Glomerular visceral epithelial cell (primary cell): ENCODE results near the gene VEGFB.
A peak's percentile ranks its signal among the peaks of the same experiment; 100 is the strongest.

ENCODE experiments used
- DNase-seq: peaks from one replicate; pipeline ENCODE4 v3.0.0-alpha.2; 2016; ENCODE audit errors: extremely low spot score

The VEGFB gene, protein sequence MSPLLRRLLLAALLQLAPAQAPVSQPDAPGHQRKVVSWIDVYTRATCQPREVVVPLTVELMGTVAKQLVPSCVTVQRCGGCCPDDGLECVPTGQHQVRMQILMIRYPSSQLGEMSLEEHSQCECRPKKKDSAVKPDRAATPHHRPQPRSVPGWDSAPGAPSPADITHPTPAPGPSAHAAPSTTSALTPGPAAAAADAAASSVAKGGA

DNA sequence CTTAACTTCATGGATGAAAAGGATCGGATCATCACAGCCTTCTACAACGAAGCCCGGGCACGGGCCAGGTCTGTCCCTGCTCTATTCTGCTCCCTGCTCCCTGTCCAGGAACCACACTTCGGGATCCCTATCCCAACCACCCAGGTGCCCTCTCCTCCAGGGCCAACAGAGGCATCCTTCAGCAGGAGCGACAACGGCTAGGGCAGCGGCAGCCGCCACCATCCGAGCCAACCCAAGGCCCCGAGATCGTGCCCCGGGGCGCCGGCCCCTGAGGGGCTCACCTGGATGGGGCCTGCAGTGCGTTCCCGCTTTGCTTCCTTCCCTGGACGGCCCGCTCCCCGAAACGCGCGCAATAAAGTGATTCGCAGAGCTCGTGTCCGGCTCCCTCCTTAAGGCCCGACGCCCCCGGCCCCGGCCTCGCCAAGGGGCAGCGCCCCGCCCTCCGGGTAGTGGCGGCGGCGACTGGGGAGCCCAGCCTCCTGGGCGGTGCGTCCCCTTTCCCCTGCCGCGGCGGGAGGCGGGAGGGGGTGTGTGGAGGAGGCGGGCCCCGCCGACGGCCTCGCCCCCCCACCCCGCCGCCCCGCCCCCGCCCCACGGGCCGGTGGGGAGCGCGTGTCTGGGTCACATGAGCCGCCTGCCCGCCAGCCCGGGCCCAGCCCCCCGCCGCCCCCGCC, at the start of gene VEGFB:
TSS of gene VEGFB (plus strand) at position 672 of the 674 bp plus-strand sequence. CDS start 250 bp downstream, outside the sequence.
- DNase-seq: peak; percentile 73

DNA sequence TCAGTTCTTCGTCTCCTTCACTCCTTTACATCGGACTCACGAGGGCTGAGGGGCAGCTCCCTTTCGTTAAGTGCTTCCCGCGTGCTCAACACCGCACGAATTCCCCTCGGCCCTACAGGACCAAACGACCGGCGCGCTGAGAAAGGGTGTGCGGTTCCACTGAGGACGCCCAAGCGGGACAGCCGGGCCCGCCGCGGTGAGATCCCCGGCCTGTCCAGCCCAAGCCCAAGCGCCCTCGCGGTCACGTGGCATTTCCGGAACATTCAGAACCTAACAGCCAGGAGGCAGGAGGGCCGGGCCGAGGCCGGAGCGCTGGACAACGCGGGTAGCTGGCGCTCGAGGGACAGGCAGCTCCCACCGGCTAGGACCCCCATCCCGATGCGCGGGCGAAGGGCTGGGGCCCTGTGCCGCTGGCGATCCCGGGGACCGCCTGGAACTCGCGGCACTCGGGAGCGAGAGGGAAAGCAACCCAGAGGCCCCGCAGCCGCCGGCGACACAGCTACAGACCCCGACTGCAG, 49.1 kb upstream of the VEGFB start:
- no peak for DNase-seq

DNA sequence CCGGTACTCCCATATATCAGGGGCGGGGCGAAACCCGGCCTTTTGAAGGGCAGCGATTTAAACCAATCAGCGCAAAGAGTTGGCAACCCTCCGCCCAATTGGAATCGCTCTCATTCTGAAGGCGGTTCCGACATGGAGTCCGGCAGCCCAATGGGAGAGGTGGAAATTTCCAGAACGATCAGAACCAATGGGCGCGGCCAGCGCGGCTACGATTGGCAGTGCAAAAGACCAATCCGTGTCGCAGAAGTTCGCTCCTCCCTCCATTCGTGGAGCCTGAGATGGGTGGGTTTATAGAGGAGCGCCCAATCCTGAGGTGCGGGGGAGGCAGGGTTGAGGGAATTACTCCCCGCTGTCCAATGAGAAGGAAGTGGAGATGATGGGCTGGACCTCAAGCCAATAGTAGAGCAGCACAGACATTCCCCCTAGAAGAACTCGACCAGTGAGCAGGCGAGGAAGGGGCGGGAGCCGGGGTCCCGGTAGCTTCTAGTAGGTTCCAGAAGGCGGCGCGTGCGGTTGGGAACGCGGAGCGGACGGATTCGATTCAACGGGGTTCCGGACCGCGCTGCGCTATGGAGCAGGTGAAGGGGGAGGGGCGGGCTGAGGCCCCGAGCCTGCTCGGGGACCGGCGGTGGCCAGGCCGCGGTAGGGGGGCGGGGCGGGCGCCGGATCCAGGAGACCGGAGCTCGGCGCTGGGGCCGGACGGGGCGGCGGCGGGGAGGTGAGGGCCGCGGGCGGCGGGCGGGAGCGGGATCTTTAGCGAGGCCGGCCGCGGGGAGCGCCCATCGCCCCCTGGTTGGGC, 48.5 kb upstream of the VEGFB start, which contains the start of gene STIP1:
TSS of gene STIP1 (plus strand) at position 479 of the 799 bp plus-strand sequence. CDS start at position 570, 91 bp downstream.
- DNase-seq: peak; percentile 100

DNA sequence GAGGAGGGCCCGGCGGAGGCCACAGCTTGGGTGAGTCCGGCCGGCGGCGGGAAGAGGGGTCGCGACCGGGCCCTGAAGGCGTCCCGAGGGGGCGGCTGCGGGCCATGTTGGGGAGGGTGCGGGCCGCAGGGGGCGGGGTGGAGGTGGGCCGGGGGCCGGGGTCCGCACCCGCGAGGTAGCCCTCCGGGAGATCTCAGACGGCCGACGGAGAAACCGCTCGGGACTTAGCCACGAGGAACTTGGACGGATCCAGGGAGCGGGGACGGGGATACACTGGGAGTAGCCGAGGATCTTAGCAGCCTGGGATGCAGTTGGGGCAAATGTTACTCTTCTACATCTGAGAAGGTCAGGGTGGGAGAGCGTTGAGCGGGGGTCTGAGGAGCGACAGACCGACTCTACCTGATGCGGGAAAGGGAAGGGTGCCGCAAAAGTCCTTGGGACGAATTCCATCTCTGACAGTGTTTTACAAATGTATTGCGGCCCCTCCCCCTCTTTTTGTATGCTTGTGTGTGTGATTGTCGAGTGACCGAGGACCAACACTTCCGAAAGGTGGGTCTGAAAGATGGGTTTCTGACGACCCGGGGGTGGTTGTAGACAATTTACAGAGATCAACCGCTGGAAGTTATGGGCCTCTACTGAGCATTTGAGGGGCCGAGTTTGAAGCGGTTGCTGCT, 47.8 kb upstream of the VEGFB start:
- DNase-seq: no peak

DNA sequence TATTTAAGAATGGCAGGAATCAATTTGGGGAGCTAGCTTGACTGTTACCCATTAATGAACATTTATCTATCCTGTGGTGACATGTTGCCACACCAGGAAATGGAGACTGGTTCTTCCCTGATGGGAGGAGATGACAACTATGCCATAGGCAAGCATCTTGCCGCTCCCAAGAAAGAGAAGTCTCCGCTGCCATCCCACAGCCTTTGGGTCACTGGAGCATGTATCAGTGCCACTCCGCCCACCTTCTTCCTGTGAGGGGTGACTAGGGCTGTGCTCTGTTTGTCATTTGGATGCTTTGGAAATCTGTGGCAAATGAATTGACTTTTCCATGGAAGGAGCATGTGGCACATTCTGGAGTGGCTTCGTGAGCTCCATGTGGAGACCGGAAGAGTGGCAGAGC, 42.0 kb upstream of the VEGFB start:
- DNase-seq: no peak

DNA sequence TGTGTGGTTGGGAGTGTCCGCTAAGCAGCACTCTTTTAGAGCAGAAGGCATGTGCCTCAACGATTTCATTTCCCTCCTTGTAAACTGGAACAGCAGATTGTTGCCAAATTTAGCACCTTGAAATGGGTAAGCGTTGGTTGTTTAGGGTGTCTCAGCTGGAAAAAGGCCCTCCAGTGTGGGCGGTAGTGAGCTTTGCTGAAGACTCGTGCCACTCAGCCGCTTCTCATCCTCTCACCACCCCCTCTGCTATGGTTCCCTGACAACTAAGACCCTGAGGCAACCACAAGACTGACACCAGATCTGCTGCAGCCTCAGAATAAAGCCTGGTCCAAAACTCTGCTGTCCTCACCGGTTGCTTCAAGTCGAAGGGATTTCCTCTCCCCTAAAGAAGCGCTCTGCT, 37.8 kb upstream of the VEGFB start:
- no peak for DNase-seq

DNA sequence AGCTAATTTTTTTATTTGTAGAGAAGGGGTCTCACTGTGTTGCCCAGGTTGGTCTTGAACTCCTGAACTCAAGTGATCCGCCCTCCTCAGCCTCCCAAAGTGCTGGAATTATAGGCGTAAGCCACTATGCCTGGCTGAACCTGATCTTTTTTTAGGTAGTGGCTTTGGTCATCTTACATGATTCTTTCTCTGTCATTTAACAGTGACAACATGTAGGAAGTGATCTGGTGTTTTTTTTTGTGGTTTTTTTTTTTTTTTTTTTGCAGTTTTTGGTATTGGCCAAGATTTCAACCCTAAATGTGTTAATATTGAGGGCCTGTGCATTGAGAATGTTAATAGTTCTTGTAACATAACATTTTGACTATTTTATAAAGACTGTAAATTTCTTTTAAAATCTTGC, 35.9 kb upstream of the VEGFB start:
- no peak for DNase-seq

DNA sequence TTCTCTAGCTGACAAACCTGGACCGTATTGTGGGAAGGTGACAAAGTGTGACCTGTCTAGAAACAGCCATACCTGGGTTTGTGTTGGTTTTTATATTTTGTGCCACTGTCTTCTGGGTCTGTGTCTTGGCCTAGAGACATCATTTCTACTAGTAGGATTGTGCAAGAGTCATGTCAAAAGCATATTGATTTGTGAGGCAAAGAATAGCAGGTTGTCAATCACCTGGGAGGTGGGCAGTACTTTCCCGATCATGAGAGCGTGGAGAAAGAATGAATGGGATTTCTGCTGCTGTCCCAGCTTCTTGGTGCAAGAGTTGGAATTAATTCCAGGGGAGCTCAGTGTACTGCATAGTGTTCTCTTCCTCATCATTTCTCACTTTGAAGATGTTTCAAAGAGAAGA, 32.8 kb upstream of the VEGFB start:
- DNase-seq: no peak

DNA sequence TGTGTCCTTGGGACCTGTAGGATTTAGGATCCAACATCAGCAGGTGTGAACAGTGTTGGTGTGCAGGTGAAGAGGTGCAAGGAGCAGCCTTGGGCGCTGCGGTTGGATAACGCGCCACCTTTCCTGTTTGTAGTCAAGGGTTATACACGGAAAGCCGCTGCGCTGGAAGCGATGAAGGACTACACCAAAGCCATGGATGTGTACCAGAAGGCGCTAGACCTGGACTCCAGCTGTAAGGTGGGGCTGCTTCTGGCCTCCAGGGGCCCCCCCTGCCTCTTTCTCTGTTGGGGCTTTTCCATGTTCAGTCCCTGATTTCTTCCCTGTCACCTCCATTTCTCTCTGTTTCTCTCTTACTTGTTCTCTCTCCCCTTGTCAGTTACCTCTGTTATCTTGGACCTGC, 31.4 kb upstream of the VEGFB start:
- no peak for DNase-seq

DNA sequence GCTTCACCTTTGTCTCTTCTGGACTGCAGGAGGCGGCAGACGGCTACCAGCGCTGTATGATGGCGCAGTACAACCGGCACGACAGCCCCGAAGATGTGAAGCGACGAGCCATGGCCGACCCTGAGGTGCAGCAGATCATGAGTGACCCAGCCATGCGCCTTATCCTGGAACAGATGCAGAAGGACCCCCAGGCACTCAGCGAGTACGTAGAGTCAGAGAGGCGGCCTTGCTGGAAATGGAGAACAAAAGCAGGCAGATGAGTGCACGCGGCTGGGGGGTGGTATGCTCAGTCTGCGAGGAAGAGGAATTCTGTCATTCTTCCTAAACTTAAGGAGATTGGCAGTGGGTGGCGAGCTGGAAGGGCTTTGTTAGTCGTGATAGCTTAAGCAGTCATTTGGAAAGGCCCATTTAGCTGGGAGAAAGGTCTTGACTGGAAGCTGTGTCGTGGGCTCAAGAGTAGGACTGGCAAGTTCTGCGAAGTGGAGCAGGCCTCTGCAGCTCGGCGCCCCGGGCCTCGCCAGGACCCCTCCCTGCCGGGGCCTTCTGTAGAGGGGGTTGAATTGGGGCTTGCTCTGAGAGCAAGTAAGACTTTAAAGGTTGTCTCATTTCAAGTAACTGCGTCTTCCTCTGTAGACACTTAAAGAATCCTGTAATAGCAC, 30.8 kb upstream of the VEGFB start:
- no peak for DNase-seq

DNA sequence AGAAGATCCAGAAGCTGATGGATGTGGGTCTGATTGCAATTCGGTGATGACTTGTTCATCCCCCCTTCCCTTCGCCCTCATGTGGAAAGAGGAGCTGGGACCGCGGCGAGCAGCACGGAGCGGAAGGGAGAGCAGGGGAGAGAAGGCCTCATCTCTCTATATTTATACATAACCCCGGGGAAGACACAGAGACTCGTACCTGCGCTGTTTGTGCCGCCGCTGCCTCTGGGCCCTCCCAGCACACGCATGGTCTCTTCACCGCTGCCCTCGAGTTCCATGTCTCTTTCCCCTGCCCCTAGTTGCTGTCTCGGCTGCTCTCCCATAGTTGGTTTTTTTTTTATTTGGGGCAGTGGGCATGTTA, 30.3 kb upstream of the VEGFB start:
- DNase-seq: no peak

DNA sequence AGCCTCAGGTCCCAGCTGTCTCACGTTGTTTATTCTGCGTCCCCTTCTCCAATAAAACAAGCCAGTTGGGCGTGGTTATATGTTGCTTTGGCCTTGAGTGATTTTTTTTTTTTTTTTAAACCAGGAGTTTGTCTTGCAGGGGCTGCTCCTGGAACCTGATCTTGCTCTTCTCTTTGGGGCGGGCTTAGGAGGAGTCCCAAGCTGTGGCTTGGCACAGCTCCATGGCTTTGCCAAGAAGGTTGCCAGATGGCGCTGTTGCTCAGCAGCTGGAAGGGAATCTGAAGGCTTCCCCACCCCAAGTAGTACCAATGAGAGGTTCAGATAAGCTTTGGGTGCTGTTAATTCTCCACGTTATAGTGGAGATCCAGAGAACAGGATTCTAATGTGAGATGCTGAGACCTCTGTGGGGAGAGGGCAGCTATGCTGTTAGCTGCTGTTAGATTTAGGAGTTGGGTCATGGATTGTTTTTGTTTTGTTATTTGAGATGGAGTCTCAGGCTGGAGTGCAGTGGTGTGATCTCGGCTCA, 29.9 kb upstream of the VEGFB start:
- peak; percentile 92 for DNase-seq

DNA sequence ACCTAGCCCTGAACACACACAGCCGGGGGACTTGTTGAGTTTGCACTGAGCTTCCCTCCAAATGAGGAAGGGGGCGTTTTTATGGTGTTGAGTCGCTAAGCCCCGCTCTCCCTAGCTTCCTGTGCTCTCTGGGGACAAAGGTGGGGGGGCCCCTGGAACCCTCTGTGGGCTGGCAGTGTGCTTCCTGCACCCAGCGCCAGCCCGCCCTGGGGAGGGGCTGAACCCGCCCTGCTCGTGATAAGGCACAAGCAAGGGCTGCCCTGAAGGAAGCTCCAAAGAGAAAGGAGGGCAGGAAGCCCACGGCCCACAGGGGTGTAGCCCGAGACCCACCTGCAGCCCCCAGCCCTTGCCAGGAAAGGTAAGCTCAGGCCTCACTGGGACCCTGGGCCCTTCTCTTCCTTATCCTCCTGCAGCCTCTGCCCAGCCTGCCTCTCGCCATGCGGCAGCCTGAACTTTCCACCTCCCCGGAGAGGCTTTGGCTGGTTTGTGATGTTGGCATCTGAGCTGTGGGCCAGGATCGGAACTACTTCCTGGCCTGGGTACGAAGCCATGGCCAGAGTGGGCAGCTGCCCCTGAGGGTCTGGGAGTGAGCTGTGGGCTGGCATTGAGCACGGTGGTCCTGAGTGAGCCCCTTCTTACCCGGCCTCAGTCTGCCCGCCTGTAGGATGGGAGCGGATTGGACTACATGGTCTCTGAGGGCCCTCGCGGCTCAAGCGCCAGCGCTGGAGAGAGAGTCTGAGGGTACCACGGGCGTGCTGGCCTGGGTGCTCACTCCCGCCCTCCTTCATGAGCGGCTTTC, 27.7 kb upstream of the VEGFB start, which contains the start of gene FERMT3:
TSS of gene FERMT3 (plus strand) at position 265 of the 799 bp plus-strand sequence. CDS start 644 bp downstream, outside the sequence.
- DNase-seq: no peak

DNA sequence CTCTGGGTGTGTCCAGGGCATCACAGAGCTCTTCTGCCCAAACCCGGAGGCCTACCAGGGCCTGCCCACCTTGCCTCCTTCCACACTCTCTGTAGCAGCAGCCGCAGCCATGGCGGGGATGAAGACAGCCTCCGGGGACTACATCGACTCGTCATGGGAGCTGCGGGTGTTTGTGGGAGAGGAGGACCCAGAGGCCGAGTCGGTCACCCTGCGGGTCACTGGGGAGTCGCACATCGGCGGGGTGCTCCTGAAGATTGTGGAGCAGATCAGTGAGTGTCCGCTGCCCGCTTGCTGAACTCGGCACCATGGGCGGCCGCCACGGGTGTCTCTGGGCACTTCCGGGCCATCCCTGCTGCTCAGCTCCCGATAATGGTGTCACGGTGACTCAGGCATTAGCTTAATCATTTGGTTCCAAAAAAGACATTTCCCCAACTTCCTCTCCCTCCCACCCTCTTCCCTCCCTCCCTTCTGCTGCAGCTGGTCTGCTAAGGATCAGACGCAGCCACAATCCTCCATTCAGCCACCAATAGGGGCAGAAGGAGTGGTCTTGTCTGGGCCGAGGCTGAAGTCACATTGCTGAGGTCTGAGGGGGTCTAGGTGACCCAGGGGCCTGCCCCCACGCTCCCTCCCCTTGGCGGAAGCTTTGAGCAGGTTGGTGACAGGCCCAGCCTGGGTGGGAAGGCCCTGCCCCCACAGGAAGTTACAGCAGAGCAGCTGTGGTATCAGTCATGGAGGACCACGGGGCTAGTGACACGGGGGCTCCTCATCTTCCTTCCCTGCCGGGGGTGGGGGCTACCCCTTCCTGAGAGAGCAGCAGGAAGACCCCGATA, 26.9 kb upstream of the VEGFB start:
- DNase-seq: peak; percentile 35

DNA sequence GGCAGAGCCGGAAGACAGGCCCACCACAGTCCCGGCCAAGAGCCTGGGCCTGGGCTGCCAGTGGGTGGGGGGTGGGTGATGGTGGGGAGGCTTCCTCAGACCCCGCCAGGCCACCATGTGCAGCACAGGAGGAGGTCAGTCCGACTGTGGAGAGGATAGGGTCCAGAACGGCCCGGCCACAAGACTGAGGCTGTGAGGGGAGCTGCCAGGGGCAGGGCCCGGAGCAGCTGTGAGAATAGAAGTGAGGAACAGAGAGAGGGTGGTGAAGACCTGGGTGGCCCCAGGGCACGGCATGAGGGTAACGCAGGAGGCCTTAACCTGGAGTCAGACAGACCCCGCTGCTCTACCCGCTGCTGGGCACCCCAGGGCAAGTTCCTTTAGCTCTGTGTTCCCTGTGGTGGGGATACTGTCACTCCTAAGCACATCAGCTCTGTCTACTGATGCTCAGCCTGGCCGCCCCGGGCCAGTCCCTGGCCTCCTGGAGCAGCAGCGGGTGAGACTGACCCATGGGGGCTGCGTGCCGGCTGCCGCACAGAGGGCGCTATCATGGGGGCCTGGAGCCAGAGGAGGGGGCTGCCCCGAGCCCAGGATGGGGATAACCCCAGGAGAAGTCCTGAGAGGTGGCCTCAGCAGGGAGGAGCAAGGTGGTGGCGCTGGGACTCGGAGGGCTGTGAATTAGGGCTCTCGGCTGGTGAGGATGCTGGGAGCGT, 26.1 kb upstream of the VEGFB start:
- no peak for DNase-seq

DNA sequence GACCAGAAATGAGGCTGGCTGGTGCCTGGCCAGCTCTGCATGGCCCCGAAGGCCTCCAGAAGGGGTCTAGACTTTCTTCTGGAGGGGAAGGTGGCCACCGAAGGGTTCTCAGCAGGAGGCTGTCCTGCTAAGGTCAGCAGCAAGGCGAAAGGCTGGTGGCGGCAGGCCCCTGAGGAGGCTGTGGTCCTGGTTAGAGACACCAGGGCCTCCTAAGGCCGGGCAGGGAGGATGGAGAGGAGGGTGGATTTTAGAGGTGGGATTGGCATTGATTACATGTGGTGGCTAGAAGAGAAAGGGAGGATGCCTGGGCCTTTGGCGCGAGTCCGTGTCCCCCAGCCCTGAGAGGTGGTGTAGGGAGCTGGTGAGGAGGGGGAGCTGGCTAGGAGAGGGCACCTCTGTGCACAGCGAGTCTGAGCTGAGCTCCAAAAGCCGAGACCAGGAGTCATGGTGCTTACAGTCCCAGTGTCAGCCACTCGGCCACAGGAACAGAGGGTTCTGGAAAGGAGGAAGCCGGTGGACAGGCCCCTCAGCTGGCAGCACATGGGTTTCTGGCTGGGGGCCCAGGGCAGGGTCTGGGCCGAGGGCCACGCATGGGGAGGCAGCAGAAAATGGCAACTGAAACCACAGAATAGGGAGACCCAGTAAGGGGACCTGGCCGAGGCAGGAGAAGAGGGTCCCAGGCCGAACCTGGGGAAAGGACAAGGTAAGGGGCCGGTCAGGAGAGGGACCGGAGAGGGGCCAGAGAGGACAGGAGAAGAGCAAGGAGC, 25.4 kb upstream of the VEGFB start:
- no peak for DNase-seq

DNA sequence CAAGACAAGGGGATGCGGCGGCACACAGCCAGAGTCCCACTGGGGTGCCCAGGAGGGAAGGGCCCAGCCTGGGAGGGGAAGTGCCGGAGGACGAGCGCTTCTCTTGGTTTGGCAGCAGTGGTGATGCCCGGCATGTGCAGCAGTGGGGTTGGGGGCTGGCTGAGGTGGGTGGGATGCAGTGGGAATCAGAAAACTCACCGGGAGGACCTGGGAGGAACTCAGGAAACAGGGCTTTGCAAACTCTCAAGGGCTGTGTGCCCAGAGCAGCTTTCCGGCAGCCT, 24.9 kb upstream of the VEGFB start:
- DNase-seq: no peak
